Neural progenitor cell (in vitro differentiated cells): Measurements from ENCODE around the gene FRMPD4. TPM values are rescaled to one million over a fixed set of nuclear protein-coding genes. Genes with fewer than 3 reads are reported as not detected.
A peak's percentile ranks its signal among the peaks of the same experiment; 100 is the strongest.

ENCODE experiments used
- DNase-seq: peaks from one replicate; pipeline ENCODE4 v3.0.0-alpha.2; 2016; ENCODE audit warnings: low spot score
- H2AFZ ChIP-seq: fragments of 200-600 bp; sonication (generic); replicated peaks from 2 replicates; pipeline ENCODE4 v1.6.1; 2016; ENCODE audit warnings: antibody characterized with exemption
- H3F3A ChIP-seq: fragments of 200-600 bp; sonication (generic); 2 replicates; pipeline ENCODE4 v1.6.1; 2016; ENCODE audit warnings: antibody characterized with exemption, low read depth
- H3K27ac ChIP-seq: fragments of 200-600 bp; sonication (generic); 2 replicates; pipeline ENCODE4 v1.5.1; 2016; ENCODE audit warnings: mild to moderate bottlenecking
- H3K27me3 ChIP-seq: fragments of 200-600 bp; sonication (generic); 2 replicates; pipeline ENCODE4 v1.6.1; 2016; ENCODE audit warnings: mild to moderate bottlenecking, moderate library complexity
- H3K36me3 ChIP-seq: fragments of 200-600 bp; sonication (generic); 2 replicates; pipeline ENCODE4 v1.5.1; 2016
- H3K4me1 ChIP-seq: fragments of 200-600 bp; sonication (generic); 2 replicates; pipeline ENCODE4 v1.6.1; 2016; ENCODE audit warnings: mixed run types
- H3K4me2 ChIP-seq: fragments of 200-600 bp; sonication (generic); 2 replicates; pipeline ENCODE4 v1.6.1; 2016
- H3K4me3 ChIP-seq: fragments of 200-600 bp; sonication (generic); 2 replicates; pipeline ENCODE4 v1.5.1; 2016
- H3K79me2 ChIP-seq: fragments of 200-600 bp; sonication (generic); 2 replicates; pipeline ENCODE4 v1.6.1; 2016; ENCODE audit warnings: low read depth
- H3K9ac ChIP-seq: fragments of 200-600 bp; sonication (generic); 2 replicates; pipeline ENCODE4 v1.6.1; 2016
- H3K9me3 ChIP-seq: fragments of 200-600 bp; sonication (generic); 2 replicates; pipeline ENCODE4 v1.5.1; 2016; ENCODE audit warnings: low read depth
- H4K20me1 ChIP-seq: fragments of 200-600 bp; sonication (generic); 2 replicates; pipeline ENCODE4 v1.6.1; 2016; ENCODE audit warnings: low read depth
- H3K27ac Mint-ChIP-seq: 3 replicates; pipeline ENCODE4 v1.8.0; 2021; ENCODE audit warnings: mixed read lengths
- H3K27me3 Mint-ChIP-seq: 2 replicates; pipeline ENCODE4 v1.8.0; 2022; ENCODE audit warnings: low read depth, mild to moderate bottlenecking, inconsistent platforms, moderate library complexity, mixed read lengths; ENCODE audit not compliant: insufficient read depth
- H3K36me3 Mint-ChIP-seq: 3 replicates; pipeline ENCODE4 v1.8.0; 2021; ENCODE audit warnings: mixed read lengths
- H3K4me1 Mint-ChIP-seq: 3 replicates; pipeline ENCODE4 v1.8.0; 2021; ENCODE audit warnings: mixed read lengths
- H3K4me3 Mint-ChIP-seq: 3 replicates; pipeline ENCODE4 v1.8.0; 2021; ENCODE audit warnings: mild to moderate bottlenecking, moderate library complexity, mixed read lengths
- H3K9me3 Mint-ChIP-seq: 3 replicates; pipeline ENCODE4 v1.8.0; 2020; ENCODE audit warnings: mixed read lengths
- CTCF ChIP-seq: fragments of 200-600 bp; sonication (generic); IDR thresholded peaks from 2 replicates; pipeline ENCODE4 v1.5.1; 2017; ENCODE audit warnings: antibody characterized with exemption, mild to moderate bottlenecking
- EZH2 ChIP-seq: fragments of 200-600 bp; sonication (generic); IDR thresholded peaks from 2 replicates; pipeline ENCODE4 v1.6.1; 2017; ENCODE audit warnings: antibody characterized with exemption, mild to moderate bottlenecking, moderate library complexity
- EZH2phosphoT487 ChIP-seq: fragments of 200-600 bp; sonication (generic); IDR thresholded peaks from 2 replicates; pipeline ENCODE4 v1.6.1; 2017; ENCODE audit warnings: antibody characterized with exemption
- total RNA-seq: library from RNA; depleted of rRNA; stranded (reverse); fragments of >200 nt; gene quantifications from 2 replicates; pipeline ENCODE4 v1.2.3, GENCODE V29; 2015; ENCODE audit warnings: low replicate concordance

Gene FRMPD4
- total RNA-seq, 1 donor from 2014 or later = not detected

GRCh38 chrX:12704706-12705105 is 566.4 kb downstream of the FRMPD4 start:
- Histone ChIP-seq H4K20me1 (no peaks in the 10 kb centered on the region), H3K4me1 (no peaks in the 10 kb centered on the region), H3F3A (no peaks in the 10 kb centered on the region), H3K4me2 (no peak overlapping the region), H3K9ac (no peak overlapping the region), H3K9me3 (no peaks in the 10 kb centered on the region), H3K79me2 (no peaks in the 10 kb centered on the region), H3K27ac (no peak overlapping the region), H3K4me3 (no peak overlapping the region), H3K27me3 (no peaks in the 10 kb centered on the region), H2AFZ (no peak overlapping the region), H3K36me3 (no peaks in the 10 kb centered on the region)
- TF ChIP-seq EZH2 = no peak
- no peak for TF ChIP-seq EZH2phosphoT487
- no peak for TF ChIP-seq CTCF
- H3K4me1 Mint-ChIP-seq = peaks cover 3% of the 10 kb centered on the region
- H3K27ac Mint-ChIP-seq = no peak overlapping the region
- H3K9me3 Mint-ChIP-seq = no peaks in the 10 kb centered on the region
- no peaks in the 10 kb centered on the region for H3K36me3 Mint-ChIP-seq
- peaks cover 10% of the 10 kb centered on the region for H3K27me3 Mint-ChIP-seq
- no peak for DNase-seq
- no peak overlapping the region for H3K4me3 Mint-ChIP-seq

GRCh38 chrX:12709047-12709446 is 570.8 kb downstream of the FRMPD4 start:
- Mint-ChIP-seq H3K27me3 (peaks cover 3% of the 10 kb centered on the region), H3K9me3 (no peaks in the 10 kb centered on the region), H3K4me3 (no peak overlapping the region)

GRCh38 chrX:12711435-12712040 is 573.3 kb downstream of the FRMPD4 start:
- H3K79me2 ChIP-seq = no peaks in the 10 kb centered on the region
- Mint-ChIP-seq H3K27ac (no peak overlapping the region), H3K4me1 (no peaks in the 10 kb centered on the region), H3K9me3 (peaks cover 2% of the 10 kb centered on the region), H3K27me3 (peaks cover 3% of the 10 kb centered on the region), H3K36me3 (no peaks in the 10 kb centered on the region), H3K4me3 (no peak overlapping the region)
- H3K27ac ChIP-seq = no peak overlapping the region
- H3K4me1 ChIP-seq = no peaks in the 10 kb centered on the region
- H3K9me3 ChIP-seq = no peaks in the 10 kb centered on the region
- no peak overlapping the region for H3K9ac ChIP-seq
- no peaks in the 10 kb centered on the region for H3F3A ChIP-seq
- TF ChIP-seq EZH2 (no peak), EZH2phosphoT487 (no peak), CTCF (no peak)
- H3K36me3 ChIP-seq = no peaks in the 10 kb centered on the region
- H3K4me2 ChIP-seq = no peak overlapping the region
- no peaks in the 10 kb centered on the region for H3K27me3 ChIP-seq
- H4K20me1 ChIP-seq = no peaks in the 10 kb centered on the region
- DNase-seq = no peak
- no peak overlapping the region for H3K4me3 ChIP-seq
- H2AFZ ChIP-seq = no peak overlapping the region

More at GRCh38 chrX:12709047-12709446, 570.8 kb downstream of the FRMPD4 start:
- no peak overlapping the region for H3K4me3 ChIP-seq
- H3K36me3 Mint-ChIP-seq = no peaks in the 10 kb centered on the region
- no peaks in the 10 kb centered on the region for H4K20me1 ChIP-seq
- H3K9me3 ChIP-seq = no peaks in the 10 kb centered on the region
- H3K4me1 Mint-ChIP-seq = no peaks in the 10 kb centered on the region
- H3K27ac ChIP-seq = no peak overlapping the region
- no peak overlapping the region for H3K9ac ChIP-seq
- no peaks in the 10 kb centered on the region for H3K4me1 ChIP-seq
- peak overlapping the region; percentile 57 for H2AFZ ChIP-seq
- no peaks in the 10 kb centered on the region for H3K79me2 ChIP-seq
- no peaks in the 10 kb centered on the region for H3K36me3 ChIP-seq
- H3K27ac Mint-ChIP-seq = no peak overlapping the region
- no peaks in the 10 kb centered on the region for H3F3A ChIP-seq
- no peaks in the 10 kb centered on the region for H3K27me3 ChIP-seq
- TF ChIP-seq EZH2phosphoT487 = no peak
- TF ChIP-seq CTCF = peak; percentile 55
- peak; percentile 41 for DNase-seq
- H3K4me2 ChIP-seq = no peak overlapping the region
